GM18858 (cell line): ENCODE results near the gene JUNB.
A peak's percentile ranks its signal among the peaks of the same experiment; 100 is the strongest.
"Not testable (repeated sequence)": the region's sequence is repeated elsewhere in the genome, so short reads cannot be mapped to it uniquely, and the experiment has no call there.

ENCODE experiments used
- ATAC-seq: cut with Tn5 transposase; IDR thresholded peaks from one replicate; pipeline ENCODE4 v1.9.1; 2021; ENCODE audit not compliant: unreplicated experiment

Gene JUNB

GRCh38 chr19:12802267-12803106 lies 11.2 kb downstream of the JUNB start:
- no peak for ATAC-seq

DNA sequence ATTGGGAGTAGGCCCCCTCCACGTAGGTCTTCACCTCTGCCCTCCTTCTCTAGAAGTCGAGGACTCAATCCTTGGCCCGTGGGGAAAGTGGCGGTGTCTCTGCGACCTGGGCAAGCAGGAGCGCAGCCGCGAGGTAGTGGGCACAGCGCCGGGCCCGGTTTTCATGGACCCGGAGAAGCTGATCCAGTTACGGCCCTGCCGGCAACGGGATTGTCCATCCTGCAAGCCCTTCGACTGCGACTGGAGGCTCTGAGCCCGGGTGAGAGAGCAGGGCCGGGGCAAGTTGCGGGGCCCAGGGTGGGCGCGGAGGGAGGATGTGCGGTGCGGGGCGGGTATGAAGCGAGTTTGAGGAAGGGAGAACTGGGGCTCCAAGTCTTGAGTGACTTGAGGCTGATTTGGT lies 12.8 kb downstream of the JUNB start:
- no peak for ATAC-seq

DNA sequence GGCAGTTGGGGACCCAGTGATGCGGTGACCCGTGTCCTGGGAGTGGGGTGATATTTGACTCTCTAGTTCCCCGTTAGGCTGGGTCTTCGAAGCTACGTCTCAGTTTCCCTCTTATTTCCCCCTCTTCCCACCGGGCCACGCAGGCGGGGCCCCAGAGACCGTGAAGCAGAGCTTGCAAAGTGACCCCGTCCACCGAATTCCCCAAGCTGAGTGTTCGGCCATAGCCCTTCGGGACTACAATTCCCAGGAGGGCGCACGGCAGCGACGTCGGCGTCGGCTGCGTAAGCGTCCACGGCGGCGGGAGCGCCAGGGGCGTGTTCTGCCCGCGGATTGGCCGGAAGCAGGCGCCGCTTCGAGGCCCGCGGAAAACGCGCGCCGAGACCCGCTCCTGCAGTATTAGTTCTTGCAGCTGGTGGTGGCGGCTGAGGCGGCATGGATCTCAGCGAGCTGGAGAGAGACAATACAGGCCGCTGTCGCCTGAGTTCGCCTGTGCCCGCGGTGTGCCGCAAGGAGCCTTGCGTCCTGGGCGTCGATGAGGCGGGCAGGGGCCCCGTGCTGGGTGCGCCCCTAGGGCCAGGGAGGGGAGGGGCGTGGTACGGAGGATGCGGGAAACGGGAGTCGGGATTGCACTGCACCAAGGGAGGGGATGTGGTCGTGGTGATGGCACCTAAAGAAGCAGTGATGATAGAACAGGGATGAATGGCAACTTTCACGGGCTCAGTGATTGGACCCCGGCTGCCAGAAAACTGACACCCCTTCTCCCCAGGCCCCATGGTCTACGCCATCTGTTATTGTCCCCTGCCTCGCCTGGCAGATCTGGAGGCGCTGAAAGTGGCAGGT lies 15.2 kb downstream of the JUNB start, which contains the start of gene RNASEH2A:
Gene RNASEH2A (plus strand): TSS at position 343 of the 840 bp plus-strand sequence. CDS start 90 bp downstream, at position 433.
- ATAC-seq: peak; percentile 83

DNA sequence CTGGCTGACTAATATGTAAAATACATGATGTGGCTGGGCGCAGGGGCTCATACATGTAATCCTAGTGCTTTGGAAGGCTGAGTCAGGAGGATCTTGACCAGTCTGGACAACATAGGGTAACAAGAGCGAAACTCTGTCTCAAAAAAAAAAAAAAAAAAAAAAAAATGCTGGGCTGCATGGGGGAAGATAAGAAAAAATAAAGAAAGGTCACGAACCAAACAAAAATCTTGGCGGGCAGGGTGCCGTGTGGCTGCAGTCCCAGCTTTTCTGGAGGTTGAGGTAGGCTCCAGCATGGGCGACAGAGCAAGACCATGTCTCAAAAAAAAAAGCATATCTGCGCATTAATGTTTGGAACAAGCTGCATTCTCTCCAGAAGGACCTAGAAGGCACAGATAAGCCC lies 23.8 kb downstream of the JUNB start:
- no peak for ATAC-seq

DNA sequence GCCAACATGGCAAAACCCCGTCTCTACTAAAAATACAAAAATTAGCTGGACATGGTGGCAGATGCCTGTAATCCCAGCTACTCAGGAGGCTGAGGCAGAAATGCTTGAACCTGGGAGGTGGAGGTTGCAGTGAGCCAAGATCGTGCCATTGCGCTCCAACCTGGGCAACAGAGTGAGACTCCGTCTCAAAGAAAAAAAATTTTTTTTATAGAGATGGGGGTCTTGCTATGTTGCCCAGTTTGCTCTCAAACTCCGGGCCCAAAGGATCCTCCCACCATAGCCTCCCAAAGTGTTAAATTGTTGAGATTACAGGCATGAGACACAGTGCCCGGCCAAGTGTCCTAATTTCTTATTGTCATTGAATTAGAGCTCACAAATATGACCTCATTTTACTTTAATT lies 25.9 kb downstream of the JUNB start:
- not testable (repeated sequence) for ATAC-seq

DNA sequence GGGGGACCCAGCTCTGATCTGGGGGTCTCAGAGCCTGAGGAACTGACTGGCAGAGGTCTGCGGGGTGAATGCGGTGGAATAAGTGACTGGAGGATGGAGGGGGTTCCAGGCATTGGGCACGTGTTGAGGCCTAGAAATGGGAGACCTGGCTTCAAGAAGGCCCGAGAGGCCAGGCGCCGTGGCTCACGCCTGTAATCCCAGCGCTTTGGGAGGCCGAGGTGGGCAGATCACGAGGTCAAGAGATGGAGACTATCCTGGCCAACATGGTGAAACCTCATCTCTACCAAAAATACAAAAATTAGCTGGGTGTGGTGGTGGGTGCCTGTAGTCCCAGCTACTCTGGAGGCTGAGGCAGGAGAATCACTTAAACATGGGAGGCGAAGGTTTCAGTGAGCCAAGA lies 26.5 kb downstream of the JUNB start:
- not testable (repeated sequence) for ATAC-seq

DNA sequence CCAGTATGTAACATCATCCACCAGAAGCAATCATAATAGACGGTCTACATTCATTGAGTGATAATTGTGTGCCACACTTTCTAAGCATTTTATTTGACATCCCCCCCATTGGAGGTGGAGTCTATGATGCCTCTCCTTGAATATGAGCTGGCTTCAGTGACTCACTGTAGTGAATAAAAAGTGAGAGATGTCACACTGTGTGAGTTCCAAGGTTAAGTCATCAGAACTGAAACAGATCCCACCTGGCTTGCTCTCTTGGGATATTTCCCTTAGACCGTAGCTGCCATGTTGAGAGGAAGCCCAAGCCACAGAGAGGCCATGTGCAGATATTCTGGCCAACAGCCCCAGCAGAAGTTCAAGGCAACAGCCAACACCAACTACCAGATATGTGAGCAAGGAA lies 30.5 kb downstream of the JUNB start:
- ATAC-seq: no peak

DNA sequence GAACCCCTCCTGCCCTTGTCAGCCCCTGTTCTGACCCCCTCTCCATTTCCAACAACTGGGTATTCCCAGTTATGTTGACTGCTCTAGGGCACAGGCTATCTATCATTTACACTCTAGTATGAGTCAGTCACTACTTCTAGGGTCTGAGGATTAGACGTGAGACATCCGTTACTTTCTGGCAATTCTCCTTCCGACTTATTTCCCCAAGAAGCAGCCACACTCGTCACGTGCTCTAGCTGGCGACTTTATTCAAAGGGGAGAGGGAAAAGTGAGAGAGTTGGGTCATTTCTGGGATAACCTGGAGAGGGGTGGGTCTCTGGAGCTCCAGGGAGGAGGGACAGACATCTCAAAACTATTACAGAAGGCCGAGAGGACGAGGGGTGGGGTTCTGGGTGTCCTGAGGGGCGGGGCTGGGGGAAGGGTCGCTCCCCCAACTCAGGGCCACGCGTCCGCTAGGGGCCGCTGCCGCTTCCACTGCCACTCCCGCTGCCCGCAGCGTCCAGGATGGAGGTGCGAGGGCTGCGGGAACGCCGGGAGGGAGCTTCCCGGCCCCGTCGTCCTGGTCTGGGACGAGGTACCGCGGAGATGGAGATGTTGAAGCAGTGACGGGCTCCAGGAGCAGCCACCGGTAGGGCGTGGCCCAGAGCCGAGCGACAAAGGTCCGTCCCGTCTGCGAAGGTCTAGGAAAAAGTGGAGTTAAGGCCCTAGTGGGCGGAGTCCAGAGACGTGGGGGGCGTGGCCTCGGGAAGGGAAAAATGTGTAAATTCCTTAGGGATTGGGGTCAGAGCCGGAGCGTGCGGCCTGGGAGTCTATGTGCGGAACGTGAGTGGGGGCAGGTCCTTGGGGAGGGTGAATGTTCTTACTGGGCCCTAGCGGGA lies 34.2 kb downstream of the JUNB start:
- no peak for ATAC-seq

- ATAC-seq: no peak
Measured at GRCh38 chr19:12828494-12828893, 37.2 kb downstream of the JUNB start.

GRCh38 chr19:12833418-12833737 lies 42.1 kb downstream of the JUNB start:
- ATAC-seq: no peak

DNA sequence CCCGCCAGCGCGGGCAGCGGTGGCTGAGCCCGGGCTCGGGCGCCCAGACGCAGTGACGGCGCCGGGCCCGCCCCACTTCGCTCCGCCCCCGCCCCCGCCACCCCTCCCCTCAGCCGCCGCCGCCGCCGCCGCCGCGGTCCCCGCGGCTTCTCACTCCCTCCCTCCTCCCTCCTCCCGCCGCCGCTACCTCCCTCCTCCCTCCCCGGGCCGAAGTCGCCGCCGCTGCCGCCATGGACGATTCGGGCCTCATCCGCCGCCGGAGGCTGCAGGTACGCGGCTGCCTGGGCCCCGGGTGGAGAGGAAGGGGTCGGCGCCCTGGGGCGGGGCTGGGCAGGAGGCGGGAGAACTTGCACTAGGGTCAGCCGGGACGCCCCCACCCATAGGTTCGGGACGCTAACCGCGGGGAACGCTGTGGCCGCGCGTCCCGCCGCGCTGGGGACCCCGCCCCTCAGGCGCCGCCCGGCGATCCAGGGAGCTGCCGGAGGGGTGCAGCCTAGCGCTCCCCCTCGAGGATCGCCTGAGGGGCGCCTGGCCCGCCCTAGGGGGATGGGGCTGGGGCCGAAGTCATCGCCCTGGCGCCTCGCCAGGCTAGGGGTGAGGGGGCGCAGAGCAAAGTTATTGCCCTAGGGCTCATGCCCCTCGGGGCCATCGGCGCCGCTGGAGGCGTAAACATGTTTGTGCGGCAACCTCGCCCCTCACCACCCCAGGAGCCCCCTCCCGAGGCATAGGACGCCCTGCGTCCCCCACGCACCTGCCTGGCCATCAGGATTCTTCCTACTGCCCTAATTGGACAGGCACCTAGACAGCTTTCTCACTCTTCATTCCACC lies 42.7 kb downstream of the JUNB start:
- ATAC-seq: no peak

- no peak for ATAC-seq
Measured at GRCh38 chr19:12834566-12834943, 43.3 kb downstream of the JUNB start, which contains the start of gene RTBDN. Gene RTBDN (minus strand): TSS chr19:12834579. CDS start chr19:12829979, 4,600 bp downstream.

- no peak for ATAC-seq
Measured at GRCh38 chr19:12834976-12835757, 43.9 kb downstream of the JUNB start.

DNA sequence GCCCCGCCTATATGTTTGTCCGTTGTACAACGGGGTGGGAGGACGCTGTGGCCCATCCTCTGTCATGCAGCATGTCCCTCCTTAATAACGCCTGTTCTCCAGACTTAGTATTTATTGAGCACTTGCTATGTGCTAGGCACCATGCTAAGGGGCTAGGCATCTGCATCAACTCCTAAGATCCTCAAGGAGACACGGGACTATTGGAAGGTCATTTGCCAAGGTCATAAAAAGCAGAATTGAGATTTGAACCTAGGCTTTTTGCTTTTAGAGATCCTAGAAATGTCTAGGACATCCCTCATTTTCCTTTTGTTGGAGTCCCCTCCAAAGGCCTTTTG lies 45.2 kb downstream of the JUNB start:
- no peak for ATAC-seq

- ATAC-seq: no peak
Measured at GRCh38 chr19:12837225-12837624, 45.9 kb downstream of the JUNB start.

GRCh38 chr19:12838182-12838885 lies 47.0 kb downstream of the JUNB start, which contains the start of gene MAST1:
Gene MAST1 (plus strand): TSS chr19:12838515. CDS start chr19:12838573, 58 bp downstream.
- no peak for ATAC-seq

- no peak for ATAC-seq
Measured at GRCh38 chr19:12838886-12839756, 47.8 kb downstream of the JUNB start.
